Endothelial cell of umbilical vein (primary cell): ENCODE measurements around the gene TMPRSS3.

Experiments
- POLR2A ChIP-seq: IDR thresholded peaks from 2 replicates; pipeline ENCODE4 v1.6.1; 2012; ENCODE audit warnings: low read depth, mild to moderate bottlenecking, control low read depth, low read length
- TF ChIP-seq, protein P1 (sequence below), 2 donors: IDR thresholded peaks; 1 replicate in 1 of 2; 2 replicates in 1 of 2; pipeline ENCODE4 v1.5.1; 2011; ENCODE audit warnings: low read length in 2 of 2, mild to moderate bottlenecking in 2 of 2, moderate library complexity in 2 of 2, control low read depth in 1 of 2, inconsistent platforms in 1 of 2, low read depth in 1 of 2; ENCODE audit not compliant: insufficient read depth in 1 of 2; ENCODE audit errors: extremely low read depth in 1 of 2

DNA sequence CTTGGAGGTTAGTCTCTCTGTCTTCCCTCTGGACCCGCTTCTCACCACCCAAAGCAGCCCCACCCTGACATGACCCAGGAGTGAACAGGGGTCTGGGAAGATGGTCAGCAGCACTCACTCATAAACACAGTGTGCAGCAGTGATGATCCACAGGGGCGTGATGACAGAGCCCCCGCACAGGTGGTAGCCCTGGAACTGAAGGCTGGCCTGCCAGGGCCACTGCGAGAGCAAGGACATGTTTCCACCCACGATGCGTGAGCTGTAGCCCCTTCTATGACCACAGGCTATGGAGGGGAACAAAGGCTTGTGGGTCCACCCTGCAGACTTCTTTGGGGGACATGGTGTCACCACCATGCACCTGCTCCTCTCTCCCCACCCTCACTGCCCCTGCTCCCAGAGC, 12.9 kb downstream of the TMPRSS3 start:
- TF ChIP-seq POLR2A, result no peak
- TF ChIP-seq, protein P1, sequence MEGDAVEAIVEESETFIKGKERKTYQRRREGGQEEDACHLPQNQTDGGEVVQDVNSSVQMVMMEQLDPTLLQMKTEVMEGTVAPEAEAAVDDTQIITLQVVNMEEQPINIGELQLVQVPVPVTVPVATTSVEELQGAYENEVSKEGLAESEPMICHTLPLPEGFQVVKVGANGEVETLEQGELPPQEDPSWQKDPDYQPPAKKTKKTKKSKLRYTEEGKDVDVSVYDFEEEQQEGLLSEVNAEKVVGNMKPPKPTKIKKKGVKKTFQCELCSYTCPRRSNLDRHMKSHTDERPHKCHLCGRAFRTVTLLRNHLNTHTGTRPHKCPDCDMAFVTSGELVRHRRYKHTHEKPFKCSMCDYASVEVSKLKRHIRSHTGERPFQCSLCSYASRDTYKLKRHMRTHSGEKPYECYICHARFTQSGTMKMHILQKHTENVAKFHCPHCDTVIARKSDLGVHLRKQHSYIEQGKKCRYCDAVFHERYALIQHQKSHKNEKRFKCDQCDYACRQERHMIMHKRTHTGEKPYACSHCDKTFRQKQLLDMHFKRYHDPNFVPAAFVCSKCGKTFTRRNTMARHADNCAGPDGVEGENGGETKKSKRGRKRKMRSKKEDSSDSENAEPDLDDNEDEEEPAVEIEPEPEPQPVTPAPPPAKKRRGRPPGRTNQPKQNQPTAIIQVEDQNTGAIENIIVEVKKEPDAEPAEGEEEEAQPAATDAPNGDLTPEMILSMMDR (IDR thresholded peaks at IDR 0.05; ENCODE audit: extremely low read depth in 1 of 2, insufficient read depth in 1 of 2, low read depth in 1 of 2, low read length in 2 of 2), result no peak
